ENCODE data around the gene CCNT2. TPM values are rescaled to one million over a fixed set of nuclear protein-coding genes. Genes with fewer than 3 reads are reported as not detected.
"Not testable (repeated sequence)": the region's sequence is repeated elsewhere in the genome, so short reads cannot be mapped to it uniquely, and the experiment has no call there.

CCNT2 gene
- total RNA-seq, 2 experiments from 2014 or later = 41.1 to 48.8 TPM

GRCh38 chr2:134967166-134967565 lies 48.5 kb downstream of the CCNT2 start:
- CTCF ChIA-PET; H3K9me3 Mint-ChIP-seq (ENCODE audit: low read depth); H3K4me3 Mint-ChIP-seq; H3K27ac Mint-ChIP-seq; ATAC-seq; H3K4me1 Mint-ChIP-seq; DNase-seq; H3K36me3 Mint-ChIP-seq; H3K27me3 Mint-ChIP-seq: not testable (repeated sequence)

DNA sequence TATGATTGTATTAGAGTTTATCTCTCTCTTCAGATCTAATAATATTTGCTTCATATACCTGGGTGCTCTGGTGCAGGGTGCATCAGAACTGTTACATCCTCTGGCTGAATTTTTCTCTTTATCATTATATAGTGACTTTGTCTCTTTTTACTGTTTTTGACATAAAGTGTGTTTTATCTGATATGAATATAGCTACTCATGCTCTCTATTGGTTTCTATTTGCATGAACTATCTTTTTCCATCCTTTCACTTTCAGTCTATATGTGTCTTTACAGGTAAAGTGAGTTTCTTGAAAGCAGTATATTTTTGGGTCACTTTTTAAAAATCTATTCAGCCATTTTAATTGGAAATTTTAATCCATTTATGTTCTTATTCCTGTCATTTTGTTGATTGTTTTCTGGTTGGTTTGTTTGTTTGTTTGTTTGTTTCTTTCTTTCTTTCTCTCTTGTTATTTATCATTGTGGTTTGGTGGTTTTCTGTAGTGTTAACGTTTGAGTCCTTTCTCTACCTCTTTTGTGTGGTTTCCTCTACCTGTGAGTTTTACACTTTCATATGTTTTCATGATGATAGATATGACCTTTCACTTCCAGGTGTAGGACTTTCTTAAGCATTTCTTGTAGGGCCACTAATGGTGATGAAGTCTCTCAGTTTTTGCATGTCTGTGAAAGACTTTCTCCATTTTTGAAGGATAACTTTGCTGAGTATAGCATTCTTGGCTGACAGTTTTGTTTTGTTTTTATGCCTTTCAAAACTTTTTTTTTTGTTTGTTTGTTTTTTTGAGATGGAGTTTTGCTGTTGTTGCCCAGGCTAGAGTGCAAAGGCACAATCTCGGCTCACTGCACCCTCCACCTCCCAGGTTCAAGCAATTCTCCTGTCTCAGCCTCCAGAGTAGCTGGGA lies 54.9 kb downstream of the CCNT2 start:
- Mint-ChIP-seq H3K27me3 (no peaks in the 10 kb centered on the region), H3K9me3 (ENCODE audit: low read depth) (peaks cover 24% of the 10 kb centered on the region), H3K4me3 (no peak overlapping the region), H3K4me1 (peaks cover 6% of the 10 kb centered on the region), H3K36me3 (peaks cover 22% of the 10 kb centered on the region), H3K27ac (peak overlapping the region; percentile 23)
- CTCF ChIA-PET = interaction anchor here (1.0 kb wide), 1 partner anchor 16 kb away, joined by 3 read pairs; no protein-coding TSS in a partner anchor
- DNase-seq = no peak
- no peak for ATAC-seq

DNA sequence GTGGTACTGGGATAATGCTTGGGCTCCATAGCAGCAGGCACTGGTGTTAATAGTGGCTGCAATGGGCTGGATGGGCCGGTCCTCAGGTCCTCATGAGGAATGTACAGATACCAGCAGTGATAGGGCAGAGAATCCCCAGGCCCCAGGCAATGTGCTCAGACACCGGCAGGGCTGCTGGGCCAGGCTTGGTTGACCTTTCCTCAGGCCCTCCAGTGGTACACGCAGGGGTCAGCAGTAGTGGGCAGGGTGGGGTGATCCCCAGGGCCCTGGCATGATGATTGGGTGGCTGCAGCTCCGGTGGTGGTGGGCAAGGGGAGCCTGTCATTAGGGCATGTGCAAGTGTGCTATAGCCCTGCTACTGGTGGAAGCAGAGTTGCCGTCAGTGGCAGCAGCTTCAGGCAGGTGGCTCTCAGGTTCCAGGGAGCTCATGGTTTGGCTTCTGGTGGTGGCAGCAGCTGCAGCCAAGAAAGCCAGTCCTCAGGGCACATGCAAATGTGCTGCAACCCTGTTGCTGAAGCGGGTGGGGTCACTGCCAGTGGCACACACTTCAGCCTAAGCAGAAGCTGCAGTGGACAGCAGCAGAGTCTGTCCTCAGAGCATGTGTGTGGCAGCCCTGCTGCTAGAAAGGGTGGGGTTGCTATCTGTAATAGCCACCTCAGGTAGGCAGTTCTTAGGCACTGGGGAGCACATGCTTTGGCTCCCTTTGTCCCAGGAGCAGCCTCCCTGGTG lies 56.8 kb downstream of the CCNT2 start:
- Mint-ChIP-seq H3K27ac (no peak overlapping the region), H3K9me3 (ENCODE audit: low read depth) (peaks cover 19% of the 10 kb centered on the region), H3K27me3 (no peaks in the 10 kb centered on the region), H3K36me3 (peaks cover 22% of the 10 kb centered on the region), H3K4me1 (peaks cover 6% of the 10 kb centered on the region), H3K4me3 (no peak overlapping the region)
- CTCF ChIA-PET = no interaction called here
- DNase-seq = no peak
- no peak for ATAC-seq

DNA sequence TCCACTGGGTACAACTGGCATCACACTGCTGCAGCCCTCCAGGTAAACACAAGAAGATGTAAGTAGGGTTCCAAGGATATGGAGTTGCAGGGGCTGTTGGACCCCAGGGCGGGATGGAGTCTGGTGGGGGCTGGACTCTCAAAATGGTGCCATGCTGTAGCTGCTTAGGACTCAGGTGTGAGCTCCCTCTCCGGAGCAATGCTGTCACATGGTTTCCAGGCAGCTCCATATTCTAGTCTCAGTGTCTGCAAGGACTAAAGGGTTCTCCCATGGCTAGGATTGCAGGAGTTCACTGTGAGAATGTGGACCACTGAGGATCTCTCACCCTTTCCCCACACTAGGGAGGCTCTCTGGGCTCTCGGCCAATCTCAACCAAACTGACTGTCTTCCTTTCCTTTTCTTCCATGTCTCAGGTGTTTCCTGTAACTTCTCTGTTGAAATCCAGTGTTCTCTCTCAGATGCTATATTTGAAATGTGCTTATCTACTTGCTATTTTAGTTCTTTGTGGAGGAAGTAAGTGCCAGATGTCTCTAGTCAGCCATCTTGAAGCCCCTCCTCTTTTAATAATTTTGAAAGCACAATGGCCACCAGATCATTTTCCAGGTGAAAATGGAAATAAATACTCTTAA lies 57.6 kb downstream of the CCNT2 start:
- ATAC-seq (no peak), DNase-seq (no peak)
- CTCF ChIA-PET = no interaction called here
- H3K9me3 Mint-ChIP-seq (ENCODE audit: low read depth) = peaks cover 19% of the 10 kb centered on the region
- no peak overlapping the region for H3K27ac Mint-ChIP-seq
- peaks cover 22% of the 10 kb centered on the region for H3K36me3 Mint-ChIP-seq
- no peak overlapping the region for H3K4me3 Mint-ChIP-seq
- peaks cover 6% of the 10 kb centered on the region for H3K4me1 Mint-ChIP-seq
- H3K27me3 Mint-ChIP-seq = no peaks in the 10 kb centered on the region

DNA sequence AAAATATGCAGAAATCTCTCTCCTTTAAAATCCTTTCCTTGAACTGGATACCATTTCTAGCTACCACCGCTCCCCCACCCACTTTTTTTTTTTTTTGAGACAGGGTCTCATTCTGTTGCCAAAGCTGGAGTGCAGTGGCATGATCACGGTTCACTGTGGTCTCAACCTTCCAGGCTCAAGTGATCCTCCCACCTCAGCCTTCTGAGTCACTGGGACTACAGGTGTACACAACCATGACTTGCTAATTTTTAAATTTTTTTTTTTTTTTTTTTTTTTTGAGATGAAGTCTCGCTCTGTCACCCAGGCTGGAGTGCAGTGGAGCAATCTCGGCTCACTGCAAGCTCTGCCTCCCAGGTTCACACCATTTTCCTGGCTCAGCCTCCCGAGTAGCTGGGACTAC lies 58.5 kb downstream of the CCNT2 start:
- Mint-ChIP-seq H3K9me3 (ENCODE audit: low read depth) (peaks cover 17% of the 10 kb centered on the region), H3K36me3 (peaks cover 22% of the 10 kb centered on the region)
- not testable (repeated sequence) for H3K27ac Mint-ChIP-seq, H3K4me1 Mint-ChIP-seq, H3K4me3 Mint-ChIP-seq, DNase-seq, H3K27me3 Mint-ChIP-seq, ATAC-seq
- CTCF ChIA-PET = interaction anchor here (0.6 kb wide), 1 partner anchor 729 kb away, joined by 3 read pairs; no protein-coding TSS in a partner anchor

GRCh38 chr2:134979221-134979620 lies 60.6 kb downstream of the CCNT2 start:
- CTCF ChIA-PET = no interaction called here
- Mint-ChIP-seq H3K4me1 (peaks cover 8% of the 10 kb centered on the region), H3K4me3 (no peak overlapping the region), H3K27ac (no peak overlapping the region), H3K9me3 (ENCODE audit: low read depth) (peaks cover 11% of the 10 kb centered on the region), H3K36me3 (peaks cover 16% of the 10 kb centered on the region), H3K27me3 (no peaks in the 10 kb centered on the region)
- ATAC-seq (no peak), DNase-seq (no peak)

- peaks cover 10% of the 10 kb centered on the region for H3K36me3 Mint-ChIP-seq
- peaks cover 2% of the 10 kb centered on the region for H3K27me3 Mint-ChIP-seq
- CTCF ChIA-PET = no interaction called here
- no peak overlapping the region for H3K4me3 Mint-ChIP-seq
- peaks cover 6% of the 10 kb centered on the region for H3K4me1 Mint-ChIP-seq
- DNase-seq (no peak), ATAC-seq (no peak)
- no peak overlapping the region for H3K27ac Mint-ChIP-seq
- peaks cover 7% of the 10 kb centered on the region for H3K9me3 Mint-ChIP-seq (ENCODE audit: low read depth)
Measured at GRCh38 chr2:134980639-134981038, 62.0 kb downstream of the CCNT2 start.

DNA sequence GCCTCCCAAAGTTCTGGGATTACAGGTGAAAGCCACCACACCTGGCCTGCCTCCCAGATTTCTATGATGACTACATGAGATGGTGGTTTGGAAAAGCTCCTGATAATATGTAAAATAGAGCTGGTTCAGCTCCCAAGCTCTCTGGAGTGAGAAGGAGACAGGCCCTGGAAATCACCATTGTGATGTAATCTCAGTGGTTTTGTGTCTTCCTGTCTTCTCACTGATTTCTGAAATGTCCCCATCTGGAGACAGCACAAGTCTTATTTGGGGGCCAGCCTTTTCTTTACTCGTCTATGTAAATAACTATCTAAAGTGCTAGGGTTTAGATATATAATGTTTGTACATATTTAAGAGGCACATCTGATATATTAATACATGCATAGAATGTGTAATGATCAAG lies 64.0 kb downstream of the CCNT2 start:
- Mint-ChIP-seq H3K27me3 (peaks cover 16% of the 10 kb centered on the region), H3K27ac (no peak overlapping the region), H3K36me3 (peaks cover 7% of the 10 kb centered on the region), H3K4me1 (peaks cover 6% of the 10 kb centered on the region), H3K4me3 (no peak overlapping the region), H3K9me3 (ENCODE audit: low read depth) (peaks cover 7% of the 10 kb centered on the region)
- CTCF ChIA-PET = interaction anchor here (0.7 kb wide), 1 partner anchor 453 kb away, joined by 3 read pairs; no protein-coding TSS in a partner anchor
- ATAC-seq (no peak), DNase-seq (no peak)

- no peak overlapping the region for H3K27ac Mint-ChIP-seq
- H3K36me3 Mint-ChIP-seq = peaks cover 7% of the 10 kb centered on the region
- CTCF ChIA-PET = no interaction called here
- DNase-seq (no peak), ATAC-seq (no peak)
- H3K4me1 Mint-ChIP-seq = peaks cover 6% of the 10 kb centered on the region
- peaks cover 7% of the 10 kb centered on the region for H3K9me3 Mint-ChIP-seq (ENCODE audit: low read depth)
- no peak overlapping the region for H3K4me3 Mint-ChIP-seq
- H3K27me3 Mint-ChIP-seq = peaks cover 20% of the 10 kb centered on the region
Measured at GRCh38 chr2:134985061-134985460, 66.4 kb downstream of the CCNT2 start.

DNA sequence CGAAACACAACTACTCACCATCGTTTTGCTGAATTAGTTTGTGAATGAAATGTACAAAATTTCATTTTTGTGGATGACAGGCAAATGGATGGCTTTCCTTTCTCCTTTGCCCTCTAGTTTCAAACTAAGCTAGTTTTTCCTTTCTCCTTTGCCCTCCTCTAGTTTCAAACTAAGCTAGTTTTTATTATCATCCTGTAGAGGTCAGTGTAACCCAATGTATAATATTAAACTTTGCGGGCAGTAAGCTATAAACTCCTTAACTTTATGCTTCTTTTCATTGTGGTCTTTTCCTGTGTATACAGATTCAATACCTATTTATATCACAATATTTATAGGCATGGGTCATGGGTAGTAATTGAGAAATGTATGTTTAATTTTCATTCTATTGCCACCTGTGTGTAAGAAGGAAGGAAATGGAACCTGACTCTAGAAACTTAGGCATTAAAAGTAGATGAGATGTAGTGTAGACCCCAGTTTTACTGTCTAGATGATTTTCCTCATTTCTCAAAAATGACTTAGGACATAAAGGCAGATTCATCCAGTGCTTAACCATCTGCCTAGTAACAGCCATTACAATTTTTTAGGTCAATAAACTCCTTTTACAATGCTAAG lies 70.5 kb downstream of the CCNT2 start:
- CTCF ChIA-PET = interaction anchor here (0.7 to 2.0 kb wide), 10 partner anchors 11 to 808 kb away, joined by 3 to 14 read pairs (median 3); no protein-coding TSS in a partner anchor
- H3K27ac Mint-ChIP-seq = no peak overlapping the region
- DNase-seq = no peak
- ATAC-seq = no peak
- H3K27me3 Mint-ChIP-seq = peaks cover 25% of the 10 kb centered on the region
- peaks cover 4% of the 10 kb centered on the region for H3K36me3 Mint-ChIP-seq
- no peak overlapping the region for H3K4me3 Mint-ChIP-seq
- no peaks in the 10 kb centered on the region for H3K4me1 Mint-ChIP-seq
- peaks cover 4% of the 10 kb centered on the region for H3K9me3 Mint-ChIP-seq (ENCODE audit: low read depth)

DNA sequence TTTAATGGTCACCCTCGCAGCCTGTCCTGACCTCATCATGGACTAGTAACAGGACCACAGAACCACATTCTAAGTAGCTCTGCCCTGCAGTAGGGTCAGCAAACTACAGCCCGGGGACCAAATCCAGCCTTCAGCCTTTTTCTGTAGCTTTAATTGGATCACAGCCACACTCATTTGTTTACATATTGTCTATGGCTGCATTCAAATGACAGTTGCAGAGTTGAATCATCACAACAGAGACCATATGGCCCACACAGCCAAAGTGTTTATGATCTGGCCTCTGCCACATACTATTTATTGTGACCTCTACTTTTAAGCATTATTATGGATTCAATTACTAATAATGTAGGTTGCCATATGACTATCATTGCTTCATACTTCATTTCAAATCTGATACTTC lies 80.9 kb downstream of the CCNT2 start:
- Mint-ChIP-seq H3K36me3 (no peaks in the 10 kb centered on the region), H3K4me3 (no peak overlapping the region), H3K4me1 (peaks cover 5% of the 10 kb centered on the region), H3K9me3 (ENCODE audit: low read depth) (no peaks in the 10 kb centered on the region), H3K27me3 (peaks cover 11% of the 10 kb centered on the region), H3K27ac (no peak overlapping the region)
- DNase-seq = no peak
- CTCF ChIA-PET = interaction anchor here (1.2 to 1.8 kb wide), 2 partner anchors 11 to 798 kb away, joined by 3 to 4 read pairs; no protein-coding TSS in a partner anchor
- ATAC-seq = no peak

- peaks cover 5% of the 10 kb centered on the region for H3K4me1 Mint-ChIP-seq
- H3K36me3 Mint-ChIP-seq = no peaks in the 10 kb centered on the region
- H3K4me3 Mint-ChIP-seq = no peak overlapping the region
- no peak for DNase-seq
- H3K9me3 Mint-ChIP-seq (ENCODE audit: low read depth) = no peaks in the 10 kb centered on the region
- ATAC-seq = no peak
- CTCF ChIA-PET = interaction anchor here (1.2 to 6.8 kb wide), 4 partner anchors 40 to 707 kb away, joined by 3 to 71 read pairs (median 12); no protein-coding TSS in a partner anchor
- H3K27ac Mint-ChIP-seq = no peak overlapping the region
- H3K27me3 Mint-ChIP-seq = peaks cover 32% of the 10 kb centered on the region
Measured at GRCh38 chr2:135002836-135003235, 84.2 kb downstream of the CCNT2 start.
